Measurements from ENCODE around the gene G6PC3.

Gene G6PC3

GRCh38 chr17:44061446-44061845 lies 9.1 kb upstream of the G6PC3 start:
- Histone ChIP-seq H3K9me3 (ENCODE audit: control insufficient read depth, low read length) (no peaks in the 10 kb centered on the region), H3K27ac (no peak overlapping the region), H3K79me2 (peaks cover 49% of the 10 kb centered on the region), H3K27me3 (ENCODE audit: control insufficient read depth, insufficient read depth, low read length) (no peaks in the 10 kb centered on the region), H3K4me3 (ENCODE audit: low read depth, low read length) (no peak overlapping the region), H3K4me1 (no peaks in the 10 kb centered on the region), H3K36me3 (ENCODE audit: control insufficient read depth, insufficient read depth, low read length) (no peaks in the 10 kb centered on the region), H2AFZ (no peak overlapping the region), H3K4me2 (ENCODE audit: low read length) (no peak overlapping the region), H3K9ac (no peak overlapping the region)
- TF ChIP-seq CTCF (IDR thresholded peaks at IDR 0.05), result no peak

- Histone ChIP-seq H3K27me3 (ENCODE audit: control insufficient read depth, insufficient read depth, low read length) (no peaks in the 10 kb centered on the region), H3K9me3 (ENCODE audit: control insufficient read depth, low read length) (no peaks in the 10 kb centered on the region), H3K4me3 (ENCODE audit: low read depth, low read length) (no peak overlapping the region), H3K4me1 (peaks cover 5% of the 10 kb centered on the region), H3K36me3 (ENCODE audit: control insufficient read depth, insufficient read depth, low read length) (no peaks in the 10 kb centered on the region), H3K79me2 (peaks cover 52% of the 10 kb centered on the region), H3K9ac (no peak overlapping the region), H2AFZ (no peak overlapping the region), H3K4me2 (ENCODE audit: low read length) (no peak overlapping the region), H3K27ac (no peak overlapping the region)
- no peak for TF ChIP-seq CTCF (IDR thresholded peaks at IDR 0.05)
Observed at GRCh38 chr17:44062871-44063270, 7.7 kb upstream of the G6PC3 start.

GRCh38 chr17:44063704-44064639 lies 6.6 kb upstream of the G6PC3 start:
- H3K27ac ChIP-seq, result no peak overlapping the region
- TF ChIP-seq CTCF (IDR thresholded peaks at IDR 0.05), result no peak
- H3K4me1 ChIP-seq, result peaks cover 5% of the 10 kb centered on the region
- no peak overlapping the region for H3K9ac ChIP-seq
- no peak overlapping the region for H3K4me3 ChIP-seq (ENCODE audit: low read depth, low read length)
- no peak overlapping the region for H2AFZ ChIP-seq
- H3K9me3 ChIP-seq (ENCODE audit: control insufficient read depth, low read length), result no peaks in the 10 kb centered on the region
- H3K36me3 ChIP-seq (ENCODE audit: control insufficient read depth, insufficient read depth, low read length), result no peaks in the 10 kb centered on the region
- no peaks in the 10 kb centered on the region for H3K27me3 ChIP-seq (ENCODE audit: control insufficient read depth, insufficient read depth, low read length)
- H3K79me2 ChIP-seq, result peaks cover 49% of the 10 kb centered on the region
- no peak overlapping the region for H3K4me2 ChIP-seq (ENCODE audit: low read length)

GRCh38 chr17:44065668-44066203 lies 4.8 kb upstream of the G6PC3 start:
- Histone ChIP-seq H3K27me3 (ENCODE audit: control insufficient read depth, insufficient read depth, low read length) (no peaks in the 10 kb centered on the region), H3K27ac (peak overlapping the region; percentile 97), H3K4me2 (ENCODE audit: low read length) (peak overlapping the region; percentile 99), H3K9me3 (ENCODE audit: control insufficient read depth, low read length) (no peaks in the 10 kb centered on the region), H3K4me1 (peaks cover 5% of the 10 kb centered on the region), H3K9ac (peak overlapping the region; percentile 95), H3K4me3 (ENCODE audit: low read depth, low read length) (peak overlapping the region; percentile 91), H3K79me2 (peaks cover 37% of the 10 kb centered on the region), H2AFZ (peak overlapping the region; percentile 82), H3K36me3 (ENCODE audit: control insufficient read depth, insufficient read depth, low read length) (no peaks in the 10 kb centered on the region)
- no peak for TF ChIP-seq CTCF (IDR thresholded peaks at IDR 0.05)
